ENCODE data around the gene SLC50A1. TPM values are rescaled to one million over a fixed set of nuclear protein-coding genes. Genes with fewer than 3 reads are reported as not detected.

Gene SLC50A1
- total RNA-seq, 3 donors from 2014 or later (not counting 1 experiment from before 2014, with no cell fraction given): 31.7 to 33.5 (median 32.7) TPM

- H3K36me3 ChIP-seq (ENCODE audit: control insufficient read depth, insufficient read depth, low read length): no peaks in the 10 kb centered on the region
- H3K27me3 Mint-ChIP-seq (ENCODE audit: low read depth in 2 of 2): peaks cover 5 to 19% of the 10 kb centered on the region in 2 donors
- intact Hi-C loops (cut with micrococcal nuclease): loop anchor here (1.0 to 5.0 kb wide), 2 partner anchors 36 to 77 kb away; partner anchors contain the start of gene EFNA1
Measured at GRCh38 chr1:155091071-155092051, 44.3 kb upstream of the SLC50A1 start.

GRCh38 chr1:155092131-155092530 lies 43.5 kb upstream of the SLC50A1 start:
- no peaks in the 10 kb centered on the region for H3K36me3 Mint-ChIP-seq
- DNase-seq: no peak
- peaks cover 7% of the 10 kb centered on the region for H3K4me1 ChIP-seq (ENCODE audit: control insufficient read depth, insufficient read depth, low read length)
- no peaks in the 10 kb centered on the region for H3K9me3 Mint-ChIP-seq
- 91% methylated on average over 6 of the region's 6 CpGs for WGBS (ENCODE audit: insufficient coverage)
- no peak for ATAC-seq
- no peak overlapping the region for H3K27ac Mint-ChIP-seq
- intact Hi-C loops (cut with micrococcal nuclease): loop anchor here (5.0 kb wide), 1 partner anchor 35 kb away; the partner anchor contains the start of gene EFNA1
- no peaks in the 10 kb centered on the region for H3K9me3 ChIP-seq (ENCODE audit: control insufficient read depth, insufficient read depth, low read length)
- no peak overlapping the region for H3K4me3 ChIP-seq (ENCODE audit: low read length)
- H3K4me3 Mint-ChIP-seq: no peak overlapping the region
- peaks cover 5 to 20% of the 10 kb centered on the region in 2 donors for H3K27me3 Mint-ChIP-seq (ENCODE audit: low read depth in 2 of 2)
- no peak overlapping the region for H3K27ac ChIP-seq (ENCODE audit: low read length)
- no peak for TF ChIP-seq CTCF (IDR thresholded peaks at IDR 0.05)
- no peaks in the 10 kb centered on the region for H3K27me3 ChIP-seq (ENCODE audit: control insufficient read depth, insufficient read depth, low read length)
- H3K4me1 Mint-ChIP-seq: no peaks in the 10 kb centered on the region
- no peaks in the 10 kb centered on the region for H3K36me3 ChIP-seq (ENCODE audit: control insufficient read depth, insufficient read depth, low read length)

More at GRCh38 chr1:155091071-155092051, 44.3 kb upstream of the SLC50A1 start:
- Histone ChIP-seq H3K27me3 (ENCODE audit: control insufficient read depth, insufficient read depth, low read length) (no peaks in the 10 kb centered on the region), H3K4me1 (ENCODE audit: control insufficient read depth, insufficient read depth, low read length) (peaks cover 10% of the 10 kb centered on the region), H3K9me3 (ENCODE audit: control insufficient read depth, insufficient read depth, low read length) (no peaks in the 10 kb centered on the region), H3K27ac (ENCODE audit: low read length) (no peak overlapping the region), H3K4me3 (ENCODE audit: low read length) (no peak overlapping the region)
- Mint-ChIP-seq H3K9me3 (no peaks in the 10 kb centered on the region), H3K4me1 (peaks cover 0 to 2% of the 10 kb centered on the region in 2 donors), H3K4me3 (no peak overlapping the region), H3K27ac (no peak overlapping the region), H3K36me3 (no peaks in the 10 kb centered on the region)
- ATAC-seq (peak; percentile 75 to 97 (median 90)), DNase-seq (peak; percentile 76 to 89)
- TF ChIP-seq CTCF (IDR thresholded peaks at IDR 0.05): peak; percentile 97
- 26% methylated on average over 29 of the region's 29 CpGs for WGBS (ENCODE audit: insufficient coverage)

GRCh38 chr1:155092641-155093040 lies 43.0 kb upstream of the SLC50A1 start:
- intact Hi-C loops (cut with micrococcal nuclease): loop anchor here (5.0 kb wide), 1 partner anchor 35 kb away; the partner anchor contains the start of gene EFNA1
- DNase-seq (no peak), ATAC-seq (no peak)
- Mint-ChIP-seq H3K36me3 (no peaks in the 10 kb centered on the region), H3K4me3 (no peak overlapping the region), H3K27ac (no peak overlapping the region), H3K9me3 (no peaks in the 10 kb centered on the region), H3K27me3 (ENCODE audit: low read depth in 2 of 2) (peaks cover 5 to 20% of the 10 kb centered on the region in 2 donors), H3K4me1 (no peaks in the 10 kb centered on the region)
- Histone ChIP-seq H3K27me3 (ENCODE audit: control insufficient read depth, insufficient read depth, low read length) (no peaks in the 10 kb centered on the region), H3K4me3 (ENCODE audit: low read length) (no peak overlapping the region), H3K9me3 (ENCODE audit: control insufficient read depth, insufficient read depth, low read length) (no peaks in the 10 kb centered on the region), H3K36me3 (ENCODE audit: control insufficient read depth, insufficient read depth, low read length) (no peaks in the 10 kb centered on the region), H3K27ac (ENCODE audit: low read length) (no peak overlapping the region), H3K4me1 (ENCODE audit: control insufficient read depth, insufficient read depth, low read length) (peaks cover 7% of the 10 kb centered on the region)
- 85% methylated on average over 12 of the region's 12 CpGs for WGBS (ENCODE audit: insufficient coverage)
- TF ChIP-seq CTCF (IDR thresholded peaks at IDR 0.05): no peak
